Stimulated activated CD8-positive, alpha-beta memory T cell treated with anti-CD3 and anti-CD28 coated beads, Interleukin-15, amount 100 ng/mL, for 1 hour (primary cell): Measurements from ENCODE around the gene AGPAT3.

Experiments used
- DNase-seq: peaks from one replicate; pipeline ENCODE4 v3.0.0-alpha.2; 2020; ENCODE audit warnings: low read depth

AGPAT3 gene

GRCh38 chr21:43979654-43980053 is 114.6 kb downstream of the AGPAT3 start:
- no peak for DNase-seq

GRCh38 chr21:43981151-43981870 is 116.3 kb downstream of the AGPAT3 start:
- DNase-seq, result no peak

GRCh38 chr21:43981871-43982210 is 116.8 kb downstream of the AGPAT3 start:
- DNase-seq, result no peak

- DNase-seq, result no peak
These were observed 117.6 kb downstream of the AGPAT3 start for GRCh38 chr21:43982489-43983078.

- no peak for DNase-seq
These were observed 118.4 kb downstream of the AGPAT3 start for GRCh38 chr21:43983390-43983789.

- DNase-seq, result no peak
These were observed 118.9 kb downstream of the AGPAT3 start for GRCh38 chr21:43983860-43984420.

GRCh38 chr21:43984905-43985689 is 120.1 kb downstream of the AGPAT3 start:
- no peak for DNase-seq

GRCh38 chr21:43985690-43986251 is 120.7 kb downstream of the AGPAT3 start:
- no peak for DNase-seq

GRCh38 chr21:43986544-43987451 is 121.8 kb downstream of the AGPAT3 start:
- no peak for DNase-seq

- no peak for DNase-seq
These were observed 122.5 kb downstream of the AGPAT3 start for GRCh38 chr21:43987509-43987908.

- DNase-seq, result no peak
These were observed 123.0 kb downstream of the AGPAT3 start for GRCh38 chr21:43988016-43988415.

- DNase-seq, result no peak
These were observed 123.6 kb downstream of the AGPAT3 start for GRCh38 chr21:43988506-43989230.

- no peak for DNase-seq
These were observed 124.4 kb downstream of the AGPAT3 start for GRCh38 chr21:43989401-43989800.

- DNase-seq, result no peak
These were observed 126.5 kb downstream of the AGPAT3 start for GRCh38 chr21:43991447-43991991.

- DNase-seq, result no peak
These were observed 127.1 kb downstream of the AGPAT3 start for GRCh38 chr21:43992121-43992520.

GRCh38 chr21:43993420-43993934 is 128.5 kb downstream of the AGPAT3 start:
- DNase-seq, result no peak

GRCh38 chr21:43994085-43994484 is 129.1 kb downstream of the AGPAT3 start:
- no peak for DNase-seq

- no peak for DNase-seq
These were observed 129.6 kb downstream of the AGPAT3 start for GRCh38 chr21:43994646-43995045.

- DNase-seq, result no peak
These were observed 130.6 kb downstream of the AGPAT3 start for GRCh38 chr21:43995521-43996105.
